ENCODE results near the gene PTGER2.
A peak's percentile ranks its signal among the peaks of the same experiment; 100 is the strongest.

The PTGER2 gene

DNA sequence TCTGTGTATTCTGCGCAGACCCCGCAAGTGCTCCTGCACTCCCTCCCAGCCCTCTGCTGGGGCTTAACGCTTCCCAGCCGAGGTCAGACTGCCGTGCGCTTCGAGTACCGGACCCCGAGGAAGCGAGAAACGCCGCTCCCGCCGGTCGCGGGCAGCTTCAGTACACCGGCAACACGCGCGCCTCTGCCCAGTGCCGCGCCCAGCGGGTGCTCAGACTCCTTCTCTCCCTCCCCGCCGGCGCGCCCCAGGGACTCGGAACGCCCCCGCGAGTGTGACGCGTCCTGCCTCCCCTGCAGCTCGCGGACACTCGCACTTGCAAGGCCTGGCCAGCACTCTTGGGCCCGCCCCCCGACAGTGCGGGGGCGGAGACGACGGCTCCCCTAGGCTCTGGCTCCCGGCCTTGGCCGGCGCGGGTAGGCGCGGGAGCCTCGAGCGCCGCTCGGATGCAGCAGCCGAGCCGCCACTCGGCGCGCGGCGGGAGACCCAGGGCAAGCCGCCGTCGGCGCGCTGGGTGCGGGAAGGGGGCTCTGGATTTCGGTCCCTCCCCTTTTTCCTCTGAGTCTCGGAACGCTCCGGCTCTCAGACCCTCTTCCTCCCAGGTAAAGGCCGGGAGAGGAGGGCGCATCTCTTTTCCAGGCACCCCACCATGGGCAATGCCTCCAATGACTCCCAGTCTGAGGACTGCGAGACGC, at the start of gene PTGER2:
PTGER2 (plus strand) TSS at position 410 of the 692 bp plus-strand sequence; CDS start at position 647, 237 bp downstream.
- peak; percentile 87 to 89 for DNase-seq

DNA sequence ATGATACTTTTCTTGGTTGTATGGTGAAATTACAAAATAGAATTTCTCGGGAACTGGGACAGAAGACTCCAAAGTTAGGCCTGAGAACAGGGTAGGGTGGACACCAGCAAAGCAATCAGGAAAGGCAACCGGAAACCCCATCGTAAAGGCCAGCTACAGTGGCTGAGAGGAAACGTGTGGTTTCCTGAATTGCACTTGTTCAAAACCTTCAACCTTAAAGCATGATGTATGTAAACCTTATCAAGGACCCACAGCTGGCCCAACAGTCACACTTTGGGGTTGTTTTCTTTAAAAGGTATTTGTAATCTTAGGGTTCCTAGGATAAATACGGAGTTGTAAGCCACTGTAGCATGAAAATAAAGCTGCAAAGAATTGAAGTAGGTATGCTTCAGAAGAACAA, 48.9 kb upstream of the PTGER2 start:
- DNase-seq: no peak

DNA sequence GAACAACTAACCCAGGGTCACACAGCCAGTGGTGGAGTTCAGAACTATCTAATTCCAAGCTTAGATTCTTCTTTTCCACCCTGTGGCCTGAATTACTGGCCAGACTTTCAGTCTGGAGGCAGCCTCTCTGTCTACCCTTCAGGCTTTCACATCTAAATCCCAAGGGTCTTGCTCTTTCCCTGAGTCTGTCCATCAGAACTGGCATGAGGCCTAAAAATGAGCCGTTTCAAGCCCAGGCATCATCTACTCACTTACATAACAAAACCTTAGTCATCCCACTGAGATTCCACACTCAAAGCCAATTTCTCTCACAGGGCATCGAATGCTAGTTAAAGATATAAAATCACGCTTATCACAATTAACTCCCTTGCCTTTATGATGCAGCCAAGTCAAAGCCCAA, 47.9 kb upstream of the PTGER2 start:
- DNase-seq: no peak

GRCh38 chr14:52266782-52267181, 47.3 kb upstream of the PTGER2 start:
- DNase-seq: no peak

GRCh38 chr14:52267501-52268278, 46.4 kb upstream of the PTGER2 start, which contains the start of gene PTGDR:
PTGDR (plus strand) TSS chr14:52267698; CDS start chr14:52267815, 117 bp downstream.
- peak; percentile 63 for DNase-seq

DNA sequence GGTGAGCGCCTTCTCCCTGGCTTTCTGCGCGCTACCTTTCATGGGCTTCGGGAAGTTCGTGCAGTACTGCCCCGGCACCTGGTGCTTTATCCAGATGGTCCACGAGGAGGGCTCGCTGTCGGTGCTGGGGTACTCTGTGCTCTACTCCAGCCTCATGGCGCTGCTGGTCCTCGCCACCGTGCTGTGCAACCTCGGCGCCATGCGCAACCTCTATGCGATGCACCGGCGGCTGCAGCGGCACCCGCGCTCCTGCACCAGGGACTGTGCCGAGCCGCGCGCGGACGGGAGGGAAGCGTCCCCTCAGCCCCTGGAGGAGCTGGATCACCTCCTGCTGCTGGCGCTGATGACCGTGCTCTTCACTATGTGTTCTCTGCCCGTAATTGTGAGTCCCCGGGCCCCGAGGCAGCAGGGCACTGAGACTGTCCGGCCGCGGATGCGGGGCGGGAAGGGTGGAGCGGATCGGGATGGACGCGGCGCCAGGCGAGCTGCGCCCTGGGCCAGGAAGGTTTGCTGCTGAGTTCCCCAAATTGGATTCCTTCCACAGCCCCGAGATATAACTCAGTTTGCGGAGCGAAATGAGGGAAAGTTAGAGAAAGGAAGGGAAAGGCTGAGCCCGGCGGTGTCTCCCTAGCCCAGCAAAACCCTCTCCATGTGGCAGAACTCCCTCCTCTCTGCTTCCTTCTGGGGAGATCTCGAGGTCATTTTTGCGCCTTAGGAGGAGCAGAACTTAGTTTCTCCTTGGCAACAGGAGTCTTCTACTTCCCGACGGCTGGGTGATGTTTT, 45.6 kb upstream of the PTGER2 start:
- peak in 1 of 2 donors; percentile 25 for DNase-seq

DNA sequence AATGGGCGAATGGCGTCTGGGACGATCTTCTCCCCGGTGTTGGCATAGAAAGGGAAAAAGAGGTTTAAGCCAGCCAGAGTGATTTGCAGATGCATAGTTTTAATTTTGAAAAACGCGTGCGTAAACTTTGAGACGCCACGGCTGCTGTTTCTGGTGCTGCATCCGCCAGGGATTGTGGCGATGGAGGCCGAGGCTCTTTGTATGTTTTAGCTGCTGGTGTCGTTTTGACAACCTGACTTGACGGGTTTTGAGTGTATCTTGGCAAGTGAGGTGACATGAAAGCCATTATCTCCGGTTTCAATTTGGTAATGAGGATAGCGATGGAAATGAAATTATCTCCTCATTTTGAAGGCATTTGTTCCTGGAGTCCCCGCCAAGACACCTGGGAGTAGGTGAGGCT, 45.0 kb upstream of the PTGER2 start:
- no peak for DNase-seq

DNA sequence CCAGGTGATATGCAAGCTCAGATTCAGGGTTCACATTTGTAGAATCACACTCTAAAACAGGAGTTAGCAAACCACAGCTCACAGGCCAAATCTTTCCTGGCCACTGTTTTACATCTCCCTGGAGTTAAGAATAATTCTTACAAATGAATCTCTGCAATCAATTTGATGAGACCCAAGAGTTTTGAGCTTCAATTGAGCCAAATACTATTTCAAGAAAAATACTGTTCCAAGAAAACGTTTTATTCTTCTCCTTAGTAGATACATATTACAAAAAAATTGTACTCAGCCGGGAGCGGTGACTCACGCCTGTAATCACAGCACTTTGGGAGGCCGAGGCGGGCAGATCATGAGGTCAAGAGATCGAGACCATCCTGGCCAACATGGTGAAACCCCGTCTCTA, 44.1 kb upstream of the PTGER2 start:
- DNase-seq: no peak

DNA sequence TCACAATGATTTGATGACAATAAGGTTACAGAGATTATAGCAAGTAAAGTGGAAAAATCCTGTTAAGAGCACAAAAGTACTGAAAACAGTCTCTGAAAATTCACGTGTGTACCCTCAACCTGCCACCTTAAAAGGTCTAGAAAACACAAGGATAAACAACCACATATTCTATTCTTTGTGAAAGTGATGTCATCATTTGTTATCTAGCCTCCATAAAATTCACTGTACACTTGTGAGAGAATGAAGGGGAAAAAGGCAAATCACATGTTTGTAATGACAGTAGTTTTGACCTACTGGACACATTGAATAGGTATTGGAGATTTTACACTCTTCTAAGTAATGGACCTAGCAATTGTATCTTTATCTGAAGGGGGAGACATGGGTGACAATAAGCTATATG, 42.6 kb upstream of the PTGER2 start:
- DNase-seq: no peak

- DNase-seq: peak; percentile 19 to 70
Measured at GRCh38 chr14:52272375-52272774, 41.7 kb upstream of the PTGER2 start.

- DNase-seq: no peak
Measured at GRCh38 chr14:52275372-52275771, 38.7 kb upstream of the PTGER2 start.

DNA sequence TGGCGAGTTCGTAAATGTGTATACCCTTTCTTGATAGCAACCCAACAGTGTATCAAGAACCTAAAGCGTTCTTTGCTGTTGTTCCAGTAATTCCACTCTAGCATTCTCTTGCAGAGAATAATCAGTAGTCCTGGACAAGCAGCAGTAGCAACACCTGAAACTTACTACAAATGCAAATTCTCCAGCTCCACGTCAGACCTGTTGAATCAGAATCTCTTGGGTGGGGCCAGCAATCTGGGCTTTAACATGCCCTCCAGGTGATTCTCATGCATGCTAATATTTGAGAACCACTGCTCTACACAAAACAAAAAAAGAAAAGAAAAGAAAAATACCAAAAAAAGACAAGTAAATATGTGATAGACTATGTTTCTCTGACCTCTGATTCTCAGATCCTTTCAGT, 36.6 kb upstream of the PTGER2 start:
- no peak for DNase-seq

- DNase-seq: no peak
Measured at GRCh38 chr14:52279408-52279807, 34.7 kb upstream of the PTGER2 start.

DNA sequence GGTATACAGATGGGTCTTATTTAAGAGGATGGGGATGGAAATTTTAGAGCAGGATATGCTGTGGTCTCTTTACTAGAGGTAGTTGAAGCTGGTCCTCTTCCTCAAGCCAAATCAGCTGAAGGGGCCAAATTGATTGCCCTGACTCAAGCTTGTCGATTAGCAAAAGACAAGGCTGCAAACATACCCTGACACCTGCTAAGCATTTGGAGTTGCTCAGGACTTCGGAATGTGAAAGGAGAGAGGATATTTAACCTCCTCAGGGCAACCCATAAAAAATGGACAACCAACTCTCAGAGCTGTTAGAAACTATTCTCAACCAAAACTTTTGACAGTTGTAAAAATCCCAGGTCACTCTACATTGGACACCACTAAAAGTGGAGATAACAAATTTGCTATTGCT, 31.0 kb upstream of the PTGER2 start:
- DNase-seq: no peak

GRCh38 chr14:52286661-52287649, 27.2 kb upstream of the PTGER2 start:
- DNase-seq: no peak

DNA sequence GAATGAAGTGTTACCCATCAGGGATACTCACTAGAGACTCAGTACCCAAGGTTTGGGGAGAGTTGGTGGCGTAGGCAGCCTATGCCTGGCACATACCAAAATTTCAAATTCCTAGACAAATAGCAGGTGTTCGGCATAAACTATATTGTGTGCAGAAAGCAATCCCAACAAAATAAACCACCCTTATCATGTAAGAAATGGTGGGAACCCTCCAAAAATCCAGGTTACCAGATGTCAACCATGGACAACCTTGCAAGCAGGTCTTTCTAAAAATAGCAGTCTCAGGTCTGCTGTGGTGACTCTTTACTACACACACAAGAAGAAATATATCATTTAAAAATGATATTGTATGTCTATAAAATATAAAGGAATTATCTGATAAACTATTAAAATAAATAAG, 17.7 kb upstream of the PTGER2 start:
- DNase-seq: no peak

GRCh38 chr14:52298795-52299194, 15.3 kb upstream of the PTGER2 start:
- no peak for DNase-seq

DNA sequence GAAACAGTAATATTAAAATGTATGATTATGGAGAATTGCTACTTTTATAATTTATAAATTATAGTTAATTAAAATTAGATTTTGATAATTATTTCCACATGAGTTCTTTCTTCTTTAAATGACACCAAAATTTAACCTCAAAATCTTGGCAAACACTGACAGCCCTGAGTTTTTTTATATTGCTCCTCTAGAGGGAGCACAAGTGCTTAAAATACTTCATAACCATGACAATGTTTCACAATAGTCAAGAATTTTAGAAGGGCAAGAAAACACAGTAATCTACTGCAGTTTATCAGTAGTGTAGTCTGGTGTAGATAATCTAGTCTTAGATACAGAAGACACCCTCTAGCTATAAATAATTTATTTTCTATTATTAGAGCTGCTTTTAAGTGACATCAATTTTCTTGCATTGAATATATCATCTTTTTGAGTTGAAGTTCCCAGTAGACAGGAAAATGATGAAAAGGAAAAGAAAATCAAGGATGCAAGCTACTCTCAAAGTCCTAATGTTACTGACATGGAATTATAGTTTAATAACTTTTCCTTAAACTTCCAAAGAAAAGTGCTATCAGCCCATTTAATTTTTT, 14.3 kb upstream of the PTGER2 start:
- peak in 1 of 2 donors; percentile 73 for DNase-seq

DNA sequence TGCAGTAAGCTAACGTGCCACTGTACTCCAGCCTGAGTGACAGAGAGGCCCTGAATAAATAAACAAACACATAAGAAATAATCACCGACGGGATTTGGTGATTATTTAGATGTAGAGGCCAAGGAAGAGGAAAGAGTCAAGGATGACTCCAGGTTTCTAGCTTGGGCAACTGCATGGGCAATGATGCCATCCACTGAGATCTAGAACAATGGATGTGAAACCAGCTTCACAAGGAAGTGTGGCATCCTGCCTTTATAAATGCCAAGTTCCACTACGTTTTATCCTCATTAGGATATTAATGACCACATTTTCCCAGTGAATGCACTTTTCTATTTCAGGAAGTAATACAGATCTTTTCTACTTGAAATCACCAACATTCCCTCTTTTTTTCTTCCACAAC, 10.9 kb upstream of the PTGER2 start:
- no peak for DNase-seq

DNA sequence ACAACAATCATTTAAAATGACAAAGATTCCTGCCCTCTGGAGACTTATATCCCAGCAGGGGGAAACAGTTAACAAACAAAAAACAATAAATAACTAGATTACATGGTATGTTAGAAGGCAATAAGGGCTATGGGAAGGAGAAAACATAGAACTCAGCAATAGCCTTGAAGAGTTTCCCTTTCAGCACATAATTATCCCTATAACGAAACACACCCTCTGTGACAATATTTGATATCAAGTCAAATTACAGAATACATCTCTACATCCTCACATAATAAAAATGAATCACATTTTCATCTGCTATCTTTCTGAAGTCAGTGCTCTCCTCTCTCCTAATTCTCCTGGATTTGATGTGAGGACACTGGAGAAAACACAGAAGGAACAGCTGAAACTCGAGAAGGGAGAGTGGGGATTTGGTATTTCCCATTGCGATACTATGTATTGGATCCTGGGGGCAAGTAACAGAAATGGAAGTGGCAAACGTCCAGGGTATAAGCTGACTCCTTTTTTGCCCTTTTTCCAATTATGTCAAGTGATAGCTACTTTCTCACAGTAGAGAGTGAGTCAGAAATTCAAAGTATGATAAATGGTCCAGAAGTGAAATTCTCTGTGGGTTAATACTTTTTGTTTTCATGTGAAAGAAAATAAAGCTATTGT, 9.7 kb upstream of the PTGER2 start:
- no peak for DNase-seq

GRCh38 chr14:52305014-52305413, 9.1 kb upstream of the PTGER2 start:
- DNase-seq: no peak

All from CD4-positive, alpha-beta T cell treated with Interleukin-1 beta for 1 hour (primary cell).